Mammary epithelial cell (primary cell): ENCODE results near the gene FGF22.

Experiments
- CTCF ChIP-seq, 2 donors: IDR thresholded peaks in 1 of 2; conservative IDR thresholded peaks in 1 of 2; 2 replicates each; pipeline ENCODE4 v1.5.1; 2011 to 2012; ENCODE audit warnings: inconsistent platforms in 2 of 2, low read length in 2 of 2, mild to moderate bottlenecking in 2 of 2, control low read depth in 1 of 2, low read depth in 1 of 2; ENCODE audit not compliant: insufficient read depth in 1 of 2; ENCODE audit errors: extremely low read depth in 1 of 2
- EZH2 ChIP-seq: IDR thresholded peaks from 2 replicates; pipeline ENCODE4 v1.6.1; 2012; ENCODE audit warnings: low read length, inconsistent platforms, borderline replicate concordance

- TF ChIP-seq CTCF (conservative IDR thresholded peaks at IDR 0.05 in 1 of 2, IDR thresholded peaks at IDR 0.05 in 1 of 2; ENCODE audit: extremely low read depth in 1 of 2, insufficient read depth in 1 of 2, low read depth in 1 of 2, low read length in 2 of 2) (no peak), EZH2 (no peak)
These were observed 43.1 kb downstream of the FGF22 start for GRCh38 chr19:682678-683320.
